ENCODE measurements around the gene MCUR1. TPM values are rescaled to one million over a fixed set of nuclear protein-coding genes. Genes with fewer than 3 reads are reported as not detected.

MCUR1 gene
- total and polyA plus RNA-seq, 8 donors = 6.8 to 14.5 (median 11.9) TPM

- H3K27me3 ChIP-seq = no peaks in the 10 kb centered on the region
- no peak for FAIRE-seq
- ATAC-seq = peak in 3 of 4 donors; percentile 30 to 80 (median 68)
- no peak overlapping the region for H3K4me3 ChIP-seq
- no peak overlapping the region for H3K27ac ChIP-seq
- 26 to 35% methylated on average over 19 of the region's 19 CpGs for WGBS, 2 donors
- H3K9me3 ChIP-seq = no peaks in the 10 kb centered on the region
- no peaks in the 10 kb centered on the region for H3K36me3 ChIP-seq
- peak in 1 of 6 donors; percentile 28 for DNase-seq
- TF ChIP-seq CTCF (IDR thresholded peaks at IDR 0.05) = no peak
- intact Hi-C loops (cut with DNase I) = no loop called here
- H3K4me1 ChIP-seq = no peaks in the 10 kb centered on the region
Measured at GRCh38 chr6:13767121-13767808, 47.1 kb downstream of the MCUR1 start.

GRCh38 chr6:13766201-13766634 lies 48.1 kb downstream of the MCUR1 start:
- DNase-seq = no peak
- Histone ChIP-seq H3K4me1 (no peaks in the 10 kb centered on the region), H3K36me3 (no peaks in the 10 kb centered on the region), H3K9me3 (no peaks in the 10 kb centered on the region), H3K27ac (no peak overlapping the region), H3K4me3 (no peak overlapping the region), H3K27me3 (no peaks in the 10 kb centered on the region)
- intact Hi-C loops (cut with DNase I) = no loop called here
- WGBS, 2 donors = 74 to 75% methylated on average over 5 of the region's 5 CpGs
- FAIRE-seq = no peak
- no peak for TF ChIP-seq CTCF (IDR thresholded peaks at IDR 0.05)
- peak in 1 of 4 donors; percentile 24 for ATAC-seq

GRCh38 chr6:13765570-13765969 lies 48.8 kb downstream of the MCUR1 start:
- no peak for ATAC-seq
- intact Hi-C loops (cut with DNase I) = no loop called here
- TF ChIP-seq CTCF (IDR thresholded peaks at IDR 0.05) = no peak

GRCh38 chr6:13764996-13765395 lies 49.4 kb downstream of the MCUR1 start:
- Histone ChIP-seq H3K4me3 (no peak overlapping the region), H3K9me3 (no peaks in the 10 kb centered on the region), H3K36me3 (no peaks in the 10 kb centered on the region), H3K27me3 (no peaks in the 10 kb centered on the region), H3K4me1 (no peaks in the 10 kb centered on the region), H3K27ac (no peak overlapping the region)
- no peak for FAIRE-seq
- DNase-seq = no peak
- 79 to 80% methylated on average over 9 of the region's 9 CpGs for WGBS, 2 donors
- ATAC-seq = no peak
- intact Hi-C loops (cut with DNase I) = no loop called here
- no peak for TF ChIP-seq CTCF (IDR thresholded peaks at IDR 0.05)

More at GRCh38 chr6:13765570-13765969, 48.8 kb downstream of the MCUR1 start:
- FAIRE-seq = no peak
- Histone ChIP-seq H3K4me1 (no peaks in the 10 kb centered on the region), H3K27ac (no peak overlapping the region), H3K36me3 (no peaks in the 10 kb centered on the region), H3K4me3 (no peak overlapping the region), H3K9me3 (no peaks in the 10 kb centered on the region), H3K27me3 (no peaks in the 10 kb centered on the region)
- DNase-seq = no peak
- 49 to 62% methylated on average over 6 to 8 of the region's 8 CpGs for WGBS, 2 donors

DNA sequence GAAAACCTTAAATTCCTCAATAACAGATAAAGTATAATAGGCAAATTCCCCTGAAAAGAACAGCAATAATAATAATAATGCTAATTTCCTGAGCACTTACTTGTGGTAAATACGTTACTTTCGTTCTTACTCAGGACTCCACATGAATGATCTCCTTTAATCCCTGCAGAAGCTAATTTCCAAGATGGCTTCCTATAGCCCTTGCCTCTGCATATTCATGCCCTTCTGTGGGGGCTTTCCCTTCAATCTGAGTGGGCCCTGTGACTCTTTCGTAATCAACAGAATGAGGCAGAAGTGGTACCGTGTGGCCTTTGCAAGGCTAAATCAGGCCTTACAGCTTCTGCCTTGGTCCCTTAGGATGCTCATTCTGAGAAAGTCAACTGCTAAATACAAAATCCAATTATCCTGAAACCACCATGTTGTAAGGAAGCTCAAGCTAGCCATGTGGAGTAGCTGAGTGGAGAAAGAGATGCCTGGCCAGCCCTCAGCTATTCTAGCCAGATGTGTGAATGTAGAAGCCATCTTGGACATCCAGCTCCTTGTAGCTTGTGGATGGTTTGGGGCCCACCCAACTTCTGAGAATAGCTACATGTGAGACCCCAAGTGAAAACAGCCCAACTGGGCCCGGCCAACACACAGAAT lies 50.5 kb downstream of the MCUR1 start:
- no peaks in the 10 kb centered on the region for H3K27me3 ChIP-seq
- 74 to 82% methylated on average over 5 of the region's 5 CpGs for WGBS, 2 donors
- no peaks in the 10 kb centered on the region for H3K36me3 ChIP-seq
- H3K9me3 ChIP-seq = no peaks in the 10 kb centered on the region
- no peaks in the 10 kb centered on the region for H3K4me1 ChIP-seq
- no peak overlapping the region for H3K4me3 ChIP-seq
- ATAC-seq (no peak), FAIRE-seq (no peak), DNase-seq (no peak)
- H3K27ac ChIP-seq = no peak overlapping the region
- intact Hi-C loops (cut with DNase I) = no loop called here
- TF ChIP-seq CTCF (IDR thresholded peaks at IDR 0.05) = no peak
